Vagina (tissue), 2 donors: ENCODE data around the gene SETBP1.

Experiments
- CTCF ChIP-seq, 3 experiments: fragments of 450-650 bp in 2 of 3; fragments of 200-600 bp in 1 of 3; sonication (generic) in 1 of 3; IDR thresholded peaks; one replicate each; pipeline ENCODE4 v1.5.1; 2017 to 2019; ENCODE audit warnings: antibody characterized with exemption in 3 of 3, mild to moderate bottlenecking in 2 of 3, moderate library complexity in 2 of 3
- POLR2A ChIP-seq, 2 donors: fragments of 450-650 bp; IDR thresholded peaks; one replicate each; pipeline ENCODE4 v1.6.1; 2017; ENCODE audit warnings: antibody characterized with exemption in 2 of 2, mild to moderate bottlenecking in 2 of 2, moderate library complexity in 2 of 2
- POLR2AphosphoS5 ChIP-seq, 2 donors: sonication (generic); formaldehyde crosslinking; IDR thresholded peaks; one replicate each; pipeline ENCODE4 v1.9.0; 2017; ENCODE audit warnings: antibody characterized with exemption in 2 of 2, mild to moderate bottlenecking in 2 of 2, low read depth in 1 of 2; ENCODE audit not compliant: insufficient read depth in 1 of 2

GRCh38 chr18:44988821-44989587 lies 308.3 kb downstream of the SETBP1 start:
- TF ChIP-seq CTCF (IDR thresholded peaks at IDR 0.05) = no peak
- TF ChIP-seq POLR2AphosphoS5 (IDR thresholded peaks at IDR 0.05; ENCODE audit: insufficient read depth in 1 of 2, low read depth in 1 of 2) = no peak
- TF ChIP-seq POLR2A (IDR thresholded peaks at IDR 0.05) = no peak
